Sigmoid colon (tissue), 4 donors: ENCODE data around the gene TEX53.

ENCODE experiments used
- EP300 ChIP-seq, 4 donors: sonication (generic); formaldehyde crosslinking; IDR thresholded peaks; one replicate each; pipeline ENCODE4 v1.6.1; 2017; ENCODE audit warnings: antibody characterized with exemption in 4 of 4
- POLR2A ChIP-seq, 2 donors: fragments of 450-650 bp; IDR thresholded peaks; one replicate each; pipeline ENCODE4 v1.6.1; 2016; ENCODE audit warnings: antibody characterized with exemption in 2 of 2, mild to moderate bottlenecking in 2 of 2, moderate library complexity in 2 of 2
- POLR2AphosphoS5 ChIP-seq, 4 donors: sonication (generic); formaldehyde crosslinking; IDR thresholded peaks; one replicate each; pipeline ENCODE4 v1.6.1; 2017; ENCODE audit warnings: antibody characterized with exemption in 4 of 4
- TF ChIP-seq, protein P1 (sequence below), 4 experiments: fragments of 450-650 bp in 3 of 4; fragments of 200-600 bp in 1 of 4; IDR thresholded peaks; one replicate each; pipeline ENCODE4 v1.5.1; 2016 to 2019; ENCODE audit warnings: antibody characterized with exemption in 4 of 4, mild to moderate bottlenecking in 3 of 4, moderate library complexity in 2 of 4

DNA sequence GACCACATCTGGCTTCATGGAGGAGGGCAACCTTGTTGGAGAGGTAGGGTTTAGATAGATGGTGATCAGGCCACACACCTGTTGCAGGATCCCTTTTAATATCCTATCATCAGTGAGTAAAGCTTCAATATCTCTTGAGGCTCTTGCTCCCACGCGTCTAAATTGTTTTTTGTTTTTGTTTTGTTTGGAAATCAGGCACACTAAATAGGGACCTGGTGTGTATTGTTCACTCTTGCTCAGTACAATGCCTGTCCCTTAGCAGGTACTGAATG lies 49.1 kb downstream of the TEX53 start:
- TF ChIP-seq, protein P1, sequence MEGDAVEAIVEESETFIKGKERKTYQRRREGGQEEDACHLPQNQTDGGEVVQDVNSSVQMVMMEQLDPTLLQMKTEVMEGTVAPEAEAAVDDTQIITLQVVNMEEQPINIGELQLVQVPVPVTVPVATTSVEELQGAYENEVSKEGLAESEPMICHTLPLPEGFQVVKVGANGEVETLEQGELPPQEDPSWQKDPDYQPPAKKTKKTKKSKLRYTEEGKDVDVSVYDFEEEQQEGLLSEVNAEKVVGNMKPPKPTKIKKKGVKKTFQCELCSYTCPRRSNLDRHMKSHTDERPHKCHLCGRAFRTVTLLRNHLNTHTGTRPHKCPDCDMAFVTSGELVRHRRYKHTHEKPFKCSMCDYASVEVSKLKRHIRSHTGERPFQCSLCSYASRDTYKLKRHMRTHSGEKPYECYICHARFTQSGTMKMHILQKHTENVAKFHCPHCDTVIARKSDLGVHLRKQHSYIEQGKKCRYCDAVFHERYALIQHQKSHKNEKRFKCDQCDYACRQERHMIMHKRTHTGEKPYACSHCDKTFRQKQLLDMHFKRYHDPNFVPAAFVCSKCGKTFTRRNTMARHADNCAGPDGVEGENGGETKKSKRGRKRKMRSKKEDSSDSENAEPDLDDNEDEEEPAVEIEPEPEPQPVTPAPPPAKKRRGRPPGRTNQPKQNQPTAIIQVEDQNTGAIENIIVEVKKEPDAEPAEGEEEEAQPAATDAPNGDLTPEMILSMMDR (IDR thresholded peaks at IDR 0.05) = no peak
- no peak for TF ChIP-seq POLR2A (IDR thresholded peaks at IDR 0.05)
- TF ChIP-seq EP300 (IDR thresholded peaks at IDR 0.05) = no peak
- TF ChIP-seq POLR2AphosphoS5 (IDR thresholded peaks at IDR 0.05) = no peak
